Measurements from ENCODE around the gene GLIPR1.
A peak's percentile ranks its signal among the peaks of the same experiment; 100 is the strongest.
"Not testable (repeated sequence)": the region's sequence is repeated elsewhere in the genome, so short reads cannot be mapped to it uniquely, and the experiment has no call there.

GLIPR1 gene

DNA sequence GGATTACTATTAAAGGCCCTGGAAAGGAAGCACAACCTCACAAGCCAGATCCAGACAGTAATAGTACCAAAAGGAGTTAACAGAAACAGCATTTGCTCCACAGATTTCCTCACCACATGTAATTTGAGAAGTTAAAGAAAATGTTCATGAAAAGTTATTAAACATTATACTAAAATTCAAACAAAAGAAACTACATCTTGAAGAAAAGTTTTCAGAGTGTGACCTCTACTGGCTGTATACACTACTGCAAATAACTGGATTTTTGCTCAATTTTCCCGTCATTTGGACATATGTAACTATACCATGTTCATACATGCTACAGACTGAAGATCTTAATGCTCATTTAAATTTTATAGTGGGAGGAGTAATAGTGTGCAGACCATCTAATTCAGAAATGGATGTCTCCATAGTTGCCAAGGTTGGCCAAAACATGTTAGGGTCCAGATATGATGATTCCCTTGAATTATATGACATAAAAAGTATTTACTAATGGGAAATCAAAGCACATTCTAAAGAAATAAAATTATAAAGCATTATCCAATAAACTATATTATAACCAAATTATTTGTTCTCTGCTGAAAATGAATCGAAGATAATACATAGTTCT, 25.3 kb downstream of the GLIPR1 start:
- H3K4me1 ChIP-seq (ENCODE audit: control insufficient read depth, insufficient read depth, low read length), result peaks cover 6% of the 10 kb centered on the region
- no peaks in the 10 kb centered on the region for H3K27me3 ChIP-seq (ENCODE audit: control insufficient read depth, insufficient read depth, low read length)
- H3K36me3 ChIP-seq (ENCODE audit: control insufficient read depth, insufficient read depth, low read length), result peaks cover 5% of the 10 kb centered on the region
- no peak overlapping the region for H3K4me3 ChIP-seq (ENCODE audit: low read length)
- no peak overlapping the region for H3K9ac ChIP-seq (ENCODE audit: low read length)
- H3K27ac ChIP-seq (ENCODE audit: low read depth, low read length), result no peak overlapping the region

DNA sequence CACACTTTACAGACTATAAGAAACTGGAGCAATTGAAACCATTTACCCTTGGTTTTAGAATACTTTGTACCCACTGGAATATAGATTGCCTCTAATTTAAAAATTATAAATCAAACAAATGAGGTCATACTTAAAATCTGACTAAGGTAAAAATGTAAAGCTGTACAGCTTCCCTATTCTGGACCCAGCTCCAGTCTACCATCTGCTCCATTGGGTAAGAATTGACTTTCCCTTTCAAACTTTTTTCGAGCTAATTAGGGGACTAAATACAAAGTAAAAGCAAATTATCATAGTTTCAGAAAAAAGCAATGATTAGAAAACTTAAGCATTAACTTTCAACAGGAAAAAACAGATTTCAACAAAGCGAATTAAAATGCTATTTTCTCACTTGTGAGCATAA, 26.5 kb downstream of the GLIPR1 start:
- Histone ChIP-seq H3K36me3 (ENCODE audit: control insufficient read depth, insufficient read depth, low read length) (no peaks in the 10 kb centered on the region), H3K4me3 (ENCODE audit: low read length) (no peak overlapping the region), H3K9ac (ENCODE audit: low read length) (no peak overlapping the region), H3K27ac (ENCODE audit: low read depth, low read length) (no peak overlapping the region), H3K27me3 (ENCODE audit: control insufficient read depth, insufficient read depth, low read length) (no peaks in the 10 kb centered on the region), H3K4me1 (ENCODE audit: control insufficient read depth, insufficient read depth, low read length) (peaks cover 9% of the 10 kb centered on the region)

DNA sequence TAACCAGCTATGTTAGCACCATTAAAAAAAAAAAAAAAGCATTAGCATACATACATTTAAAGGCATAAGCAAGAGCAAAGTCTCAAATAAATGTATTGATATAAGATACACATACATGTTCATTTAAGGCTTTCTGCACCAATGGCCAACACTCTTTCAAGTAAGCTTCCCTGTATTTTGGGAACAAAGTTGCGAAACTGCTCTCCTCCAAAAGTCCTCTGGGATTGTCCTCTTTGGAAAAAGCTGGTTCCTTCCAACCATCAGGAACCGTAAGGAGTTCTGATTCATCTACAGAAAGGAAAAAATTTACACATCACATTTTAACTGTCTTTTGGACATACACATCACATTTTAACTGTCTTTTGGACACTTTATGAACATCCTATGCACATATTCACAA, 27.6 kb downstream of the GLIPR1 start:
- Histone ChIP-seq H3K4me1 (ENCODE audit: control insufficient read depth, insufficient read depth, low read length) (peaks cover 9% of the 10 kb centered on the region), H3K36me3 (ENCODE audit: control insufficient read depth, insufficient read depth, low read length) (no peaks in the 10 kb centered on the region), H3K9ac (ENCODE audit: low read length) (no peak overlapping the region), H3K4me3 (ENCODE audit: low read length) (no peak overlapping the region), H3K27me3 (ENCODE audit: control insufficient read depth, insufficient read depth, low read length) (no peaks in the 10 kb centered on the region), H3K27ac (ENCODE audit: low read depth, low read length) (no peak overlapping the region)

DNA sequence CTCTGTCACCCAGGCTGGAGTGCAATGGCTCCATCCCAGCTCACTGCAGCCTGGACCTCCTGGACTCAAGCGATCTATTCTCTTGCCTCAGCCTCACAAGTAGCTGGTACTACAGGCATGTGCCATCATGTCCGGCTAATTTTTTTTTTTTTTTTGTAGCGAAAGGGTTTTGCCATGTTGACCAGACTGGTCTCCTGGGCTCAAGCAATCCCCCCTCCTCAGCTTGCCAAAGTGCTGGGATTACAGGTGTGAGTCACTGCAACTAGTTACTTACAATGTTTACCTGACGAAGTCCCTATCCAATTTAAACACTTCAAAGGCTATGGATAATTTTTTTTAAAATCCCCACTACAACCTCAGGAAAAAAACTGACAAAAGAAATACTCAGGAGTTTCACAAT, 29.1 kb downstream of the GLIPR1 start:
- Histone ChIP-seq H3K36me3 (ENCODE audit: control insufficient read depth, insufficient read depth, low read length) (no peaks in the 10 kb centered on the region), H3K27me3 (ENCODE audit: control insufficient read depth, insufficient read depth, low read length) (no peaks in the 10 kb centered on the region), H3K27ac (ENCODE audit: low read depth, low read length) (no peak overlapping the region), H3K9ac (ENCODE audit: low read length) (no peak overlapping the region), H3K4me1 (ENCODE audit: control insufficient read depth, insufficient read depth, low read length) (peaks cover 9% of the 10 kb centered on the region), H3K4me3 (ENCODE audit: low read length) (no peak overlapping the region)

DNA sequence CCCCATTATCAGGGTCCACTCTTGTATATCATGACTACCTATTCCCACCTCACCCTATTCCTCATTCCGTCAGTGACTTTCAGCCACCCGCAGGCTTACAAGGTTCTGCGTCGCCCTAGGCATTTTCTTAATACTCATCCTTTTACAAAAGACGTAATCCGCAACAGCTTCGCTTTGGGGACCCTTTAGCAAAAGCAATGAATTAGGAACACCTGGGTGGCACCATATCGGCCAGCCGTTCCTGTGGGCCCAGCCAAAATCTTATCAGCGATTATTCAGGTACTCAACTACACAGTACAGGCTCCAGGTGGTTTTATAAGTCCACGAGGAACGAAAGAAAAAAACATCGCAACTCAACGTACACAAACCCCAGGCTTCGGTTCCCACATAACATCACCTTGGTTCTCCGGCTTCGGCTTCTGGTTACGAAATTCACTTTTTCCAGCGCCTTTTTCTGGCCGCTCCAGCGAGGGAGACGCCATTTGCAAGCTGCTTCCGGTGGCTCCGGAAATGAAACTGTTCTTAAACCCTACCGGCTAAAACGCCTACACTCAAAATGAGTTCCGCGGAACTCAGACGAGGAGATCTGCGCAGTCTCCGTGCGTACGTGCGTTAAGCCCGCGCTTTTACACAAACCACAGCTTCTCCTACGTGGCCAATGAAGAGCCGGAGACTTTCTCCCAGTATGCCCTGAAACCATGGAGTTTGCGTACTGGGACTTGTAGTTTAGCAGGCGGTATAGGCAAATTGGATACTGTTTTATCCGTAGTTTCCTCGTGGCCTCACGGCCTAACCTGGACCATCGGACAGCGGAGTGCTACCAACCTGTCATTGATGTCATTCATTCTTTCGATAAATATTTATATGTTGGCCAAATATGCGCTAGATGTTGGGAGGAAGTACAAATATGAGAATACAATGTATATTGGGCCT, 30.8 kb downstream of the GLIPR1 start, which contains the start of gene KRR1:
Gene KRR1, minus strand, starts transcription at position 494 of the 933 bp plus-strand sequence. Its CDS starts 12 bp downstream, at position 482.
- H3K27ac ChIP-seq (ENCODE audit: low read depth, low read length), result peak within 1 kb of the TSS; percentile 79
- no peaks in the 10 kb centered on the region for H3K27me3 ChIP-seq (ENCODE audit: control insufficient read depth, insufficient read depth, low read length)
- H3K36me3 ChIP-seq (ENCODE audit: control insufficient read depth, insufficient read depth, low read length), result no peaks in the 10 kb centered on the region
- H3K4me3 ChIP-seq (ENCODE audit: low read length), result peak within 1 kb of the TSS; percentile 100
- H3K4me1 ChIP-seq (ENCODE audit: control insufficient read depth, insufficient read depth, low read length), result peaks cover 9% of the 10 kb centered on the region
- peak within 1 kb of the TSS; percentile 98 for H3K9ac ChIP-seq (ENCODE audit: low read length)

DNA sequence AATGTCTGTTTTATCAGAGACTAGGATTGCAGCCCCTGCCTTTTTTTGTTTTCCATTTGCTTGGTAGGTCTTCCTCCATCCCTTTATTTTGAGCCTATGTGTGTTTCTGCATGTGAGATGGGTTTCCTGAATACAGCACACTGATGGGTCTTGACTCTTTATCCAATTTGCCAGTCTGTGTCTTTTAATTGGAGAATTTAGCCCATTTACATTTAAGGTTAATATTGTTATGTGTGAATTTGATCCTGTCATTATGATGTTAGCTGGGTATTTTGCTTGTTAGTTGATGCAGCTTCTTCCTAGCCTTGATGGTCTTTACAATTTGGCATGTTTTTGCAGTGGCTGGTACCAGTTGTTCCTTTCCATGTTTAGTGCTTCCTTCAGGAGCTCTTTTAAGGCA, 40.7 kb downstream of the GLIPR1 start:
- not testable (repeated sequence) for H3K27me3 ChIP-seq (ENCODE audit: control insufficient read depth, insufficient read depth, low read length); H3K9ac ChIP-seq (ENCODE audit: low read length)

DNA sequence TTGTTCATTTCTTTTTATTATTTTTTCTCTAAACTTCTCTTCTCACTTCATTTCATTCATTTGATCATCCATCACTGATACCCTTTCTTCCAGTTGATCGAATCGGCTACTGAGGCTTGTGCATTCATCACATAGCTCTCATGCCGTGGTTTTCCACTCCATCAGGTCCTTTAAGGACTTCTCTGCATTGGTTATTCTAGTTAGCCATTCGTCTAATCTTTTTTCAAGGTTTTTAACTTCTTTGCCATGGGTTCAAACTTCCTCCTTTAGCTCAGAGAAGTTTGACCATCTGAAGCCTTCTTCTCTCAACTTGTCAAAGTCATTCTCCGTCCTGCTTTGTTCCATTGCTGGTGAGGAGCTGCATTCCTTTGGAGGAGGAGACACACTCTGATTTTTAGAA, 41.6 kb downstream of the GLIPR1 start:
- H3K36me3 ChIP-seq (ENCODE audit: control insufficient read depth, insufficient read depth, low read length); H3K27ac ChIP-seq (ENCODE audit: low read depth, low read length); H3K9ac ChIP-seq (ENCODE audit: low read length); H3K4me1 ChIP-seq (ENCODE audit: control insufficient read depth, insufficient read depth, low read length); H3K27me3 ChIP-seq (ENCODE audit: control insufficient read depth, insufficient read depth, low read length); H3K4me3 ChIP-seq (ENCODE audit: low read length): not testable (repeated sequence)

More for the DNA sequence above, 40.7 kb downstream of the GLIPR1 start:
- not testable (repeated sequence) for H3K27ac ChIP-seq (ENCODE audit: low read depth, low read length); H3K4me1 ChIP-seq (ENCODE audit: control insufficient read depth, insufficient read depth, low read length); H3K4me3 ChIP-seq (ENCODE audit: low read length); H3K36me3 ChIP-seq (ENCODE audit: control insufficient read depth, insufficient read depth, low read length)

DNA sequence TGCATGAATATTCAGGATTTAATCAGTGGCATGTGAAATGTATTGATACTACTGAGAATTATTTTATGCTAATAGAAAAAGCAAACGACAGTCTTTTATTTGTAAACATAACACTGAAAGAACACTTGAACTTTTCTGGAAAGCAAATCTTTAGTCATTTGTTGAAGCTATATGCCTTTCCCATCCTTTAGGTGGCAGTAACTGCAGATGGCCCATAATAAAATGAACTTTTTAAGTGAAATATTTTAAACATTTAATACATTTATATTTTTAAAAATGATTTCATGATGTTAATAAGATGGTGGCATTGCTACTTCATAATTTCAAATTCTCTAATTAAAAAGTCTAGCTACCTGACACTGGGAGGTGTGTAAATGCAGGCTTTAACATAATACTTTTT, 44.7 kb downstream of the GLIPR1 start:
- no peaks in the 10 kb centered on the region for H3K36me3 ChIP-seq (ENCODE audit: control insufficient read depth, insufficient read depth, low read length)
- no peak overlapping the region for H3K4me3 ChIP-seq (ENCODE audit: low read length)
- no peaks in the 10 kb centered on the region for H3K27me3 ChIP-seq (ENCODE audit: control insufficient read depth, insufficient read depth, low read length)
- no peaks in the 10 kb centered on the region for H3K4me1 ChIP-seq (ENCODE audit: control insufficient read depth, insufficient read depth, low read length)
- no peak overlapping the region for H3K9ac ChIP-seq (ENCODE audit: low read length)
- H3K27ac ChIP-seq (ENCODE audit: low read depth, low read length), result no peak overlapping the region

DNA sequence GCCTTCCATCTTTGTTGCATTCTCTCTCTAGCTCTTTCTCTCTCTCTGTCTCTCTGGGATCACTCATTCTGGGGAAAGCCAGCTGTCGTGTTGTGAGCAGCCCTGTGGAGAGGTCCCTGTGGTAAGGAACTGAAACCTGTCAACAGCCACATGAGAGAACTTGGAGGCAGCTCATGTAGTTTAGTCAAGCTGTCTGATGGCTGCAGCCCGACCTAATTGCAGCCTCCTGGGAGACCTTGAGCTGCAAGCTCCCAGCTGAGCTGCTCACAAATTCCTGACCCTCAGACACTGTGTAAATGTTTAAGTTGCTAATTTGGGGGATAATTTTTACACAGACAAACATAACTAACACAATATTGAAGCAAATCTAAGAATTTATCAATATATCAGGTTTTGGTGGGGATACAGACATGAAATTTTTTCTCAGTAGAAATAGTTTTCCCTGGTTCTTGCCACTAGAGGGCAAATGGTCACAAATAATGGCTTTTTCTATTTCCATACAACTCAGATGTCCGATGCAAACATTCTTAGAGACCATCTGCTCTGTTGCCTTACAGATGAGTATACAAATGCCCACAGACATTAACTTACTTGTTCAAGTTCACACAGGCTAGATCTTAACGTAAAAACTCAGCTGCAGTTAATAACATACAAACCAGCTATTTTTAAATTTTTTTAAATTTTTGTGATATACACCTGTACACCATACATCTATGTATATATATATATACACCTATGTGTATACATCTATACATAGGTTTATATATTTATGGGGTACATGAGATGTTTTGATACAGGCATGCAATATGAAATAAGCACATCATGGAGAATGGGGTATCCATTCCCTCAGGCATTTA, 46.3 kb downstream of the GLIPR1 start:
- Histone ChIP-seq H3K9ac (ENCODE audit: low read length) (no peak overlapping the region), H3K27me3 (ENCODE audit: control insufficient read depth, insufficient read depth, low read length) (no peaks in the 10 kb centered on the region), H3K27ac (ENCODE audit: low read depth, low read length) (no peak overlapping the region), H3K36me3 (ENCODE audit: control insufficient read depth, insufficient read depth, low read length) (no peaks in the 10 kb centered on the region), H3K4me1 (ENCODE audit: control insufficient read depth, insufficient read depth, low read length) (no peaks in the 10 kb centered on the region), H3K4me3 (ENCODE audit: low read length) (no peak overlapping the region)

DNA sequence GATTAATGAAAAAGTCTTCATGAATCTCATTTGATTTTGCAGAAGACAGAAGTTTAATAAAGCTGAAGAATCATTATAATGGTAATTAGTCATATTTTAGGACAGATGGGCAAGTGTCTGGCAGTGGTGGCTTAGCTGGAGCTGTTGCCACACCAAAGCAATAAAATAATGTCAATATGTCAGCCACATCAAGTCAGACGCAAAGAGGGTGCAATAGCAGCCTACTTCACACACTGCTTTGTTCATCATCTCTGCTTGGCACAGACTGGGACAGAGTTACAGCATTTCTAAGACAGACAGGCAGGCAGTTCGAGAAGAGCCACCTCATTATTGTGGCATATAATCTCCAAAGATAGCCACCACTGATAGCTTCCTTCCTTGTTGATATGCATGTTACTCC, 47.7 kb downstream of the GLIPR1 start:
- Histone ChIP-seq H3K27ac (ENCODE audit: low read depth, low read length) (no peak overlapping the region), H3K36me3 (ENCODE audit: control insufficient read depth, insufficient read depth, low read length) (no peaks in the 10 kb centered on the region), H3K27me3 (ENCODE audit: control insufficient read depth, insufficient read depth, low read length) (no peaks in the 10 kb centered on the region), H3K9ac (ENCODE audit: low read length) (no peak overlapping the region), H3K4me3 (ENCODE audit: low read length) (no peak overlapping the region), H3K4me1 (ENCODE audit: control insufficient read depth, insufficient read depth, low read length) (no peaks in the 10 kb centered on the region)

DNA sequence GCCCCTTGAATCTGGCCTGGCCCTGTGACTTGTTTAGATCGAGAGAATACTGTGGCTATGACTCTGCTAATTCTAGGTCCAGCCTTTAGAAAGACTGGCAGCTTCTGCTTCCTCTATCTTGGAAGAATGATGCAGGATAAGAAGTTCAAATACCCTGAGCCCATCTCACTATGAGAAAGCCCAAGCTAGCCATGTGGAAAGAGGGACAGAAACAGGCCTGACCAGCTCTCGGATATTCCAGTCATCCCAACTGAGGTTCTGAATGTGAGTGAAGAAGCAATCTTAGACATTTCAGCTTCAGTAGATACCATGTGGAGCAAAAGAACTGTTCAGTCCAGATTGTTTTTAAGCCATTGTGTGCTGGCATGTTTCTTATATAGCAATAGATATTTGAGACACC, 48.1 kb downstream of the GLIPR1 start:
- no peaks in the 10 kb centered on the region for H3K27me3 ChIP-seq (ENCODE audit: control insufficient read depth, insufficient read depth, low read length)
- no peaks in the 10 kb centered on the region for H3K36me3 ChIP-seq (ENCODE audit: control insufficient read depth, insufficient read depth, low read length)
- H3K4me3 ChIP-seq (ENCODE audit: low read length), result no peak overlapping the region
- no peak overlapping the region for H3K27ac ChIP-seq (ENCODE audit: low read depth, low read length)
- H3K9ac ChIP-seq (ENCODE audit: low read length), result no peak overlapping the region
- H3K4me1 ChIP-seq (ENCODE audit: control insufficient read depth, insufficient read depth, low read length), result no peaks in the 10 kb centered on the region

DNA sequence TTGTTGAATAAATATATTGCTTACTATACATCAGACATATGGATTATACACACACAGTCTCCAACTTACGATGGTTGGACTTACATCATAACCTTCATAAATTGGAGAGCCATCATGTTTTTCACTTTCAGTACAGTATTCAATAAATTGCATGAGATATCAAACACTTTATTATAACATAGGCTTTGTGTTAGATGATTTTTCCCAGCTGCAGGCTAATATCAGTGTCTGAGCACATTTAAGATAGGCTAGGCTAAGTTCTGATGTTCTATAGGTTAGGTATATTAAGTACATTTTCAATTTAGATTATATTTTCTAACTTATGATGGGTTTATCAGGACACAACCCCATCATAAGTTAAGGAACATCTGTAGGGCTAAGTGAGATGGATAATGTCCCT, 48.8 kb downstream of the GLIPR1 start:
- H3K27ac ChIP-seq (ENCODE audit: low read depth, low read length), result no peak overlapping the region
- no peaks in the 10 kb centered on the region for H3K27me3 ChIP-seq (ENCODE audit: control insufficient read depth, insufficient read depth, low read length)
- H3K36me3 ChIP-seq (ENCODE audit: control insufficient read depth, insufficient read depth, low read length), result no peaks in the 10 kb centered on the region
- no peak overlapping the region for H3K4me3 ChIP-seq (ENCODE audit: low read length)
- H3K9ac ChIP-seq (ENCODE audit: low read length), result no peak overlapping the region
- no peaks in the 10 kb centered on the region for H3K4me1 ChIP-seq (ENCODE audit: control insufficient read depth, insufficient read depth, low read length)

Measured in rectal smooth muscle tissue (tissue), 1 donor.